GM04504 (cell line): Measurements from ENCODE around the gene NCS1.
"Not testable (repeated sequence)": the region's sequence is repeated elsewhere in the genome, so short reads cannot be mapped to it uniquely, and the experiment has no call there.

Source experiments
- DNase-seq: peaks from one replicate; pipeline ENCODE4 v3.0.0-alpha.2; 2012; ENCODE audit warnings: low read depth

The NCS1 gene

GRCh38 chr9:130240410-130241197 lies 68.4 kb downstream of the NCS1 start:
- no peak for DNase-seq

GRCh38 chr9:130241198-130241535 lies 69.0 kb downstream of the NCS1 start:
- no peak for DNase-seq

GRCh38 chr9:130242270-130243014 lies 70.2 kb downstream of the NCS1 start:
- no peak for DNase-seq

- DNase-seq = no peak
Measured at GRCh38 chr9:130243015-130243881, 71.0 kb downstream of the NCS1 start.

GRCh38 chr9:130243882-130244170 lies 71.6 kb downstream of the NCS1 start:
- no peak for DNase-seq

DNA sequence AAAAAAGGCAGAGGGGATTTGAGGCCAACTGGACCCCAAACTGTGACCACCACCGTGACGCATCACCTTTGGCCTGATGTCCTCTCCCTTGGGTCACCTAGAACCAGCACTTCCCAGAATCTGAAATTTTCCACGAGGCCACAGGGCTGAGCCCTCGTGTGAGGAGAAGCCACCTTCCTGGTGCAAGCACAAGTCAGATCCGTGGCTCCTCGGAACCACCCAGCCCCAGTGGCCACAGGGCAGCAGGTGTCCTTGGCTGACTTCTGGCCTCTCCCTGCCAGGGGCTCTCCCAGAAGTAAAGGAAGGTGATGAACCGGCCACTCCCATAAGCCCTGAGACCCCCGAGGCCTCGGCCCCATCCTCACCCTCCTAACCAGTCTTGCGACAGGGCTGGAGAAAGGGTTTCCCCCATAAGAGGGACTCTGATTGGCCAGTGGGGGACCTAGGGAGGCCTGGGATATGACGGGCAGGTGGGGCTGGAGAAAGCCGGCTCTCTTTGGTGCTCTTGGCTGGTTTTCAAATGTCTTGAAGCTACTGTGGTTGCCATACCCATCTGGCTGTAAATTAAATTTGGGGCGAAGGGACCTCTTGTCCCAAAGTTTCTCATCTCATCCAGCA lies 72.5 kb downstream of the NCS1 start:
- no peak for DNase-seq

- DNase-seq = no peak
Measured at GRCh38 chr9:130245474-130245873, 73.3 kb downstream of the NCS1 start.

DNA sequence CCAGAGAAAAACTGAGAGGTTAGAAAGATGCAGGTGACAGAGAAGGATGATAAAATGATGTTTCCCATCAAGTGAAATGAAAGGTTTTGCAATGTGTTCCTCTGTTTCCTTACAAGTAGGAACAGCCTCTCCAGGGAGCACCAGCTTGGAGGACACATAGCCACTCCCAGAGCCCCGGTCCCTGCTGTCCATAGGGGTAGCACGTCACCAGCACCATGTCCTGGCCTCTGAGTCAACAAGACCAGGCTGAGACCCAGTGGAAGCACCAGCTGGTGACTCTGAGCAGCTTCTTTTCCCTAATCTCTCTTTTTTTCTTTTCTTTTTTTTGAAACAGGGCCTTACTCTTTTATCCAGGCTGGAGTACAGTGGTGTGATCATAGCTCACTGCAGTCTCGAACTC lies 73.9 kb downstream of the NCS1 start:
- DNase-seq = no peak

- DNase-seq = no peak
Measured at GRCh38 chr9:130254747-130255630, 82.8 kb downstream of the NCS1 start.

DNA sequence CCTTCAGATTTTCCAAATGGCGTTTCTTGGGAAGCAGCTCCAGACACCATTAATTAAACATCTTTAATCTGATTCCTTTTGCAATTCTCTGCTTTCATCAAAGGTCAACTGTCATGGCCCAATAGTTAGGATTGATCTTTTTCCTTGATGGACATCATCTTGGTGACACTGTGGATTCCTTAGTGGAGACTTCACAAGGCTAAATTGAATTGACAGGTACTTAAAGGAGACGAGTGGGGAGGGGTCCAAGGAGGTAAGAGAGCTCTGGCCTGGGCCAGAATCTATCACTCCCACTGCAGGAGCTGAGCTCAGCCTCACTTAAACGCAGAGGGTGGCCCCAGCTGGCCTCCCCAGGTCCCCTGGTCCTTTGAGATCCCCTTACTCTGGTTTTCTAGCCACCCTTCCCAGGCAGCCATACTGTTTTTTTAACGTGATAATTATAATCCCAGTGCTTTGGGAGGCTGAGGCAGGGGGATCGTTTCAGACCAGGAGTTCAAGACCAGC lies 83.5 kb downstream of the NCS1 start:
- no peak for DNase-seq

DNA sequence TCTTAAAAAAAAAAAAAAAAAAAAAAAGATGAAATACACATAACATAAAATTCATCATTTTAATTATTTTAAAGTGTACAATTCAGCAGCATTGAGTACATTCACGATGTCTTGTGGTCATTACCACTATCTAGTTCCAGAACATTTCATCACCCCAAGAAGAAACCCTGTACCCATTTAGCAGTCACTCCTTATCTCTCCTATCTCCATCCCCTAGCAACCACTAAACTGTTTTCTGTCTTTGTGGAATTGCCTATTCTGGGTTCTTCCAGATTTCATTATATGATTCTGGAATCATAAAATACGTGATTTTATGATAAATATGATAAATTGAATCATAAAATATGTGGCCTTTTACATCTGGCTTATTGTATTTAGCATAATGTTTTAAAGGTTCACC lies 84.4 kb downstream of the NCS1 start:
- DNase-seq = no peak

- DNase-seq = not testable (repeated sequence)
Measured at GRCh38 chr9:130258137-130258536, 85.9 kb downstream of the NCS1 start.

- DNase-seq = no peak
Measured at GRCh38 chr9:130259044-130259443, 86.8 kb downstream of the NCS1 start.

- no peak for DNase-seq
Measured at GRCh38 chr9:130260816-130261765, 88.9 kb downstream of the NCS1 start.

- DNase-seq = no peak
Measured at GRCh38 chr9:130262061-130262745, 90.0 kb downstream of the NCS1 start.

DNA sequence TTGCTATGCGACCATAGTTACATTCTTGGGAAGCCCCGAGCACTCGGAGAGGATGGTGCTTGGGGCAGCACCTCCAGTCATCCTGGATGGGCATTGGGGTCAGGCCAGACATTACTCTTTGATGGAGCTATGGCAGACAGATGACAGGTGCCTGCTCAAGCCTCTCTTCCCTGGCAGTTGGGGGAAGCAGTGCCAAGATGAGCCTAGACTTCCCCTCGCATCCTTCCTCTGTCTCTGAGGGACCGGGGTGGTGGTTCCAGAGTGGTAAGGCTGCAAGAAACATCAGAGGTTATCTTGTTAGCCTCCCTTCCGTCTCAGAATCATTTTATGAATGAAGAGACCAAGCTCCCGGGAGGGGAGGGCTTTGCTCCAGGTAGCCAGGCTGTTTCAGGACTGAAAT lies 90.6 kb downstream of the NCS1 start:
- no peak for DNase-seq

GRCh38 chr9:130263601-130264413 lies 91.6 kb downstream of the NCS1 start:
- no peak for DNase-seq
